H9 (cell line): ENCODE measurements around the gene SRGAP1. TPM values are rescaled to one million over a fixed set of nuclear protein-coding genes. Genes with fewer than 3 reads are reported as not detected.

Source experiments
- DNase-seq: peaks from one replicate; pipeline ENCODE4 v3.0.0-alpha.2; 2017
- H2AFZ ChIP-seq: one replicate; pipeline ENCODE4 v1.6.1; 2013; ENCODE audit warnings: mild to moderate bottlenecking, low read length, control low read depth, moderate library complexity
- H2AK5ac ChIP-seq: 2 replicates; pipeline ENCODE4 v1.6.1; 2013; ENCODE audit warnings: low read length, control low read depth, mixed read lengths; ENCODE audit not compliant: insufficient read length
- H2BK120ac ChIP-seq: one replicate; pipeline ENCODE4 v1.6.1; 2013; ENCODE audit warnings: low read depth, mild to moderate bottlenecking, low read length, control low read depth, inconsistent platforms; ENCODE audit not compliant: poor library complexity, severe bottlenecking
- H2BK12ac ChIP-seq: 2 replicates; pipeline ENCODE4 v1.6.1; 2013; ENCODE audit warnings: low read length, control low read depth, mixed read lengths, low read depth; ENCODE audit not compliant: insufficient read length
- H2BK15ac ChIP-seq: 2 replicates; pipeline ENCODE4 v1.6.1; 2013; ENCODE audit warnings: low read depth, low read length, control low read depth
- H2BK20ac ChIP-seq: one replicate; pipeline ENCODE4 v1.6.1; 2013; ENCODE audit warnings: low read depth, mild to moderate bottlenecking, low read length, control low read depth, inconsistent platforms; ENCODE audit not compliant: poor library complexity, severe bottlenecking
- H2BK5ac ChIP-seq: 2 replicates; pipeline ENCODE4 v1.6.1; 2013; ENCODE audit warnings: low read length, control low read depth, mixed read lengths; ENCODE audit not compliant: insufficient read length
- H3K14ac ChIP-seq: 2 replicates; pipeline ENCODE4 v1.6.1; 2013; ENCODE audit warnings: low read length, control low read depth; ENCODE audit not compliant: insufficient read depth
- H3K18ac ChIP-seq: 2 replicates; pipeline ENCODE4 v1.6.1; 2013; ENCODE audit warnings: low read depth, mild to moderate bottlenecking, mixed read lengths, low read length, control low read depth; ENCODE audit not compliant: insufficient read length
- H3K23ac ChIP-seq: 2 replicates; pipeline ENCODE4 v1.6.1; 2013; ENCODE audit warnings: low read length, control low read depth, mixed read lengths, low read depth; ENCODE audit not compliant: insufficient read length
- H3K23me2 ChIP-seq: 2 replicates; pipeline ENCODE4 v1.6.1; 2013; ENCODE audit warnings: low read depth, mild to moderate bottlenecking, mixed read lengths, low read length, control low read depth; ENCODE audit not compliant: insufficient read length, poor library complexity, severe bottlenecking
- H3K27ac ChIP-seq: 2 replicates; pipeline ENCODE4 v1.5.1; 2013; ENCODE audit warnings: low read length, control low read depth, mixed read lengths, low read depth; ENCODE audit not compliant: insufficient read length
- H3K27me3 ChIP-seq: 2 replicates; pipeline ENCODE4 v1.6.1; 2013; ENCODE audit warnings: low read length, control low read depth, inconsistent platforms; ENCODE audit not compliant: insufficient read depth
- H3K4ac ChIP-seq: 2 replicates; pipeline ENCODE4 v1.6.1; 2013; ENCODE audit warnings: low read depth, mild to moderate bottlenecking, control low read depth, inconsistent platforms, low read length, moderate library complexity
- H3K4me1 ChIP-seq: 2 replicates; pipeline ENCODE4 v1.6.1; 2013; ENCODE audit warnings: low read length, control low read depth, inconsistent platforms; ENCODE audit not compliant: insufficient read depth
- H3K4me2 ChIP-seq: 2 replicates; pipeline ENCODE4 v1.6.1; 2013; ENCODE audit warnings: low read length, control low read depth, mixed read lengths; ENCODE audit not compliant: insufficient read length, insufficient read depth
- H3K56ac ChIP-seq: 2 replicates; pipeline ENCODE4 v1.6.1; 2013; ENCODE audit warnings: low read depth, mild to moderate bottlenecking, mixed read lengths, low read length, control low read depth; ENCODE audit not compliant: insufficient read length
- H3K79me1 ChIP-seq: 2 replicates; pipeline ENCODE4 v1.6.1; 2013; ENCODE audit warnings: low read depth, mild to moderate bottlenecking, moderate library complexity, low read length, control low read depth, inconsistent platforms; ENCODE audit not compliant: insufficient read depth, poor library complexity, severe bottlenecking
- H3K79me2 ChIP-seq: 2 replicates; pipeline ENCODE4 v1.6.1; 2013; ENCODE audit warnings: low read length, control low read depth, inconsistent platforms; ENCODE audit not compliant: insufficient read depth
- H3K9ac ChIP-seq: 2 replicates; pipeline ENCODE4 v1.6.1; 2013; ENCODE audit warnings: low read length, control low read depth, mixed read lengths; ENCODE audit not compliant: insufficient read length; ENCODE audit errors: extremely low read depth
- H3K9me3 ChIP-seq: one replicate; pipeline ENCODE4 v1.6.1; 2013; ENCODE audit warnings: low read depth, low read length, inconsistent platforms; ENCODE audit not compliant: control insufficient read depth
- H3T11ph ChIP-seq: one replicate; pipeline ENCODE4 v1.6.1; 2013; ENCODE audit warnings: mild to moderate bottlenecking, low read length, control low read depth, inconsistent platforms
- H4K20me1 ChIP-seq: one replicate; pipeline ENCODE4 v1.6.1; 2013; ENCODE audit not compliant: control insufficient read depth, insufficient read length, insufficient read depth
- H4K5ac ChIP-seq: 2 replicates; pipeline ENCODE4 v1.6.1; 2013; ENCODE audit warnings: low read depth, mild to moderate bottlenecking, mixed read lengths, low read length, control low read depth; ENCODE audit not compliant: insufficient read length
- H4K8ac ChIP-seq: replicated peaks from 2 replicates; pipeline ENCODE4 v1.6.1; 2013; ENCODE audit warnings: low read length, control low read depth, mixed read lengths, low read depth; ENCODE audit not compliant: insufficient read length
- H4K91ac ChIP-seq: 2 replicates; pipeline ENCODE4 v1.6.1; 2013; ENCODE audit warnings: low read depth, mild to moderate bottlenecking, moderate library complexity, mixed read lengths, low read length, control low read depth; ENCODE audit not compliant: insufficient read length
- H3K27ac Mint-ChIP-seq, 3 experiments: 2 replicates in 2 of 3; 3 replicates in 1 of 3; pipeline ENCODE4 v1.8.0; 2020 to 2021; ENCODE audit warnings: mixed read lengths in 3 of 3, mild to moderate bottlenecking in 1 of 3, moderate library complexity in 1 of 3
- H3K27me3 Mint-ChIP-seq: 2 replicates; pipeline ENCODE4 v1.8.0; 2021; ENCODE audit warnings: low read depth, mild to moderate bottlenecking, moderate library complexity, mixed read lengths
- H3K36me3 Mint-ChIP-seq, 3 experiments: 2 replicates in 2 of 3; 3 replicates in 1 of 3; pipeline ENCODE4 v1.8.0; 2020 to 2021; ENCODE audit warnings: low read depth in 3 of 3, mixed read lengths in 3 of 3; ENCODE audit not compliant: insufficient read depth in 1 of 3
- H3K4me1 Mint-ChIP-seq, 2 experiments: 2 replicates each; pipeline ENCODE4 v1.8.0; 2020; ENCODE audit warnings: mixed read lengths in 2 of 2
- H3K4me3 Mint-ChIP-seq, 2 experiments: 2 replicates in 1 of 2; 3 replicates in 1 of 2; pipeline ENCODE4 v1.8.0; 2020 to 2021; ENCODE audit warnings: mild to moderate bottlenecking in 2 of 2, mixed read lengths in 2 of 2, moderate library complexity in 1 of 2
- H3K9me3 Mint-ChIP-seq, 2 experiments: 2 replicates in 1 of 2; 3 replicates in 1 of 2; pipeline ENCODE4 v1.8.0; 2020; ENCODE audit warnings: mild to moderate bottlenecking in 2 of 2, mixed read lengths in 2 of 2, moderate library complexity in 1 of 2
- WGBS: extraction: QIAGEN DNeasy Blood & Tissue Kit; methylation state at CpG from one replicate; pipeline ENCODE4 v1.1.7; 2013; ENCODE audit warnings: missing lambda C conversion rate, low lambda C conversion rate, mixed read lengths; ENCODE audit not compliant: insufficient read length; ENCODE audit errors: extremely low coverage; 5-methylcytosine and 5-hydroxymethylcytosine counted together
- total RNA-seq: library from RNA; stranded (reverse); gene quantifications from 2 replicates; pipeline ENCODE4 v1.2.1, GENCODE V29; 2021
- TF ChIP-seq, protein P1 (sequence below): fragments of 200-600 bp; sonication (generic); conservative IDR thresholded peaks from 3 replicates; pipeline ENCODE4 v1.8.0; 2021; ENCODE audit warnings: antibody characterized with exemption, mild to moderate bottlenecking

Gene SRGAP1
- total RNA-seq, 1 experiment from 2014 or later = 4.8 TPM

- no peak overlapping the region for H4K8ac ChIP-seq
- Mint-ChIP-seq H3K27me3 (no peaks in the 10 kb centered on the region), H3K36me3 (no peaks in the 10 kb centered on the region), H3K9me3 (no peaks in the 10 kb centered on the region), H3K4me1 (no peaks in the 10 kb centered on the region; a peak in 2 of 4 replicates), H3K4me3 (no peak overlapping the region), H3K27ac (no peak overlapping the region)
- no peak overlapping the region for H2BK15ac ChIP-seq
- no peak overlapping the region for H4K5ac ChIP-seq
- H3K79me2 ChIP-seq = no peaks in the 10 kb centered on the region
- no peaks in the 10 kb centered on the region for H3K4me1 ChIP-seq
- no CpG with 5 or more reads among the region's 1 CpG for WGBS
- H2BK20ac ChIP-seq = no peak overlapping the region
- TF ChIP-seq, protein P1, sequence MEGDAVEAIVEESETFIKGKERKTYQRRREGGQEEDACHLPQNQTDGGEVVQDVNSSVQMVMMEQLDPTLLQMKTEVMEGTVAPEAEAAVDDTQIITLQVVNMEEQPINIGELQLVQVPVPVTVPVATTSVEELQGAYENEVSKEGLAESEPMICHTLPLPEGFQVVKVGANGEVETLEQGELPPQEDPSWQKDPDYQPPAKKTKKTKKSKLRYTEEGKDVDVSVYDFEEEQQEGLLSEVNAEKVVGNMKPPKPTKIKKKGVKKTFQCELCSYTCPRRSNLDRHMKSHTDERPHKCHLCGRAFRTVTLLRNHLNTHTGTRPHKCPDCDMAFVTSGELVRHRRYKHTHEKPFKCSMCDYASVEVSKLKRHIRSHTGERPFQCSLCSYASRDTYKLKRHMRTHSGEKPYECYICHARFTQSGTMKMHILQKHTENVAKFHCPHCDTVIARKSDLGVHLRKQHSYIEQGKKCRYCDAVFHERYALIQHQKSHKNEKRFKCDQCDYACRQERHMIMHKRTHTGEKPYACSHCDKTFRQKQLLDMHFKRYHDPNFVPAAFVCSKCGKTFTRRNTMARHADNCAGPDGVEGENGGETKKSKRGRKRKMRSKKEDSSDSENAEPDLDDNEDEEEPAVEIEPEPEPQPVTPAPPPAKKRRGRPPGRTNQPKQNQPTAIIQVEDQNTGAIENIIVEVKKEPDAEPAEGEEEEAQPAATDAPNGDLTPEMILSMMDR = no peak
- H2BK12ac ChIP-seq = no peak overlapping the region
- no peak overlapping the region for H2BK5ac ChIP-seq
- H2AK5ac ChIP-seq = no peak overlapping the region
- H3K14ac ChIP-seq = no peak overlapping the region
- no peak overlapping the region for H3K56ac ChIP-seq
- no peak overlapping the region for H3T11ph ChIP-seq
- H3K9me3 ChIP-seq = no peaks in the 10 kb centered on the region
- no peaks in the 10 kb centered on the region for H4K20me1 ChIP-seq
- no peak overlapping the region for H3K23ac ChIP-seq
- no peak overlapping the region for H4K91ac ChIP-seq
- H2AFZ ChIP-seq = no peak overlapping the region
- no peak overlapping the region for H3K4me2 ChIP-seq
- no peak overlapping the region for H3K9ac ChIP-seq
- no peak overlapping the region for H2BK120ac ChIP-seq
- no peaks in the 10 kb centered on the region for H3K79me1 ChIP-seq
- DNase-seq = no peak
- H3K4ac ChIP-seq = no peak overlapping the region
- H3K27me3 ChIP-seq = no peaks in the 10 kb centered on the region
- H3K27ac ChIP-seq = no peak overlapping the region
- H3K23me2 ChIP-seq = no peaks in the 10 kb centered on the region
- H3K18ac ChIP-seq = no peak overlapping the region
These were observed 339.7 kb downstream of the SRGAP1 start for GRCh38 chr12:64184216-64184615.
